ENCODE measurements around the gene ARHGAP1.

The ARHGAP1 gene

GRCh38 chr11:46632502-46632901, 67.9 kb downstream of the ARHGAP1 start:
- TF ChIP-seq, protein P1, sequence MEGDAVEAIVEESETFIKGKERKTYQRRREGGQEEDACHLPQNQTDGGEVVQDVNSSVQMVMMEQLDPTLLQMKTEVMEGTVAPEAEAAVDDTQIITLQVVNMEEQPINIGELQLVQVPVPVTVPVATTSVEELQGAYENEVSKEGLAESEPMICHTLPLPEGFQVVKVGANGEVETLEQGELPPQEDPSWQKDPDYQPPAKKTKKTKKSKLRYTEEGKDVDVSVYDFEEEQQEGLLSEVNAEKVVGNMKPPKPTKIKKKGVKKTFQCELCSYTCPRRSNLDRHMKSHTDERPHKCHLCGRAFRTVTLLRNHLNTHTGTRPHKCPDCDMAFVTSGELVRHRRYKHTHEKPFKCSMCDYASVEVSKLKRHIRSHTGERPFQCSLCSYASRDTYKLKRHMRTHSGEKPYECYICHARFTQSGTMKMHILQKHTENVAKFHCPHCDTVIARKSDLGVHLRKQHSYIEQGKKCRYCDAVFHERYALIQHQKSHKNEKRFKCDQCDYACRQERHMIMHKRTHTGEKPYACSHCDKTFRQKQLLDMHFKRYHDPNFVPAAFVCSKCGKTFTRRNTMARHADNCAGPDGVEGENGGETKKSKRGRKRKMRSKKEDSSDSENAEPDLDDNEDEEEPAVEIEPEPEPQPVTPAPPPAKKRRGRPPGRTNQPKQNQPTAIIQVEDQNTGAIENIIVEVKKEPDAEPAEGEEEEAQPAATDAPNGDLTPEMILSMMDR (IDR thresholded peaks at IDR 0.05; ENCODE audit: poor library complexity, severe bottlenecking) = no peak
- ATAC-seq (ENCODE audit: low read depth) (no peak), DNase-seq (ENCODE audit: low spot score) (no peak)
- no peaks in the 10 kb centered on the region for H3K27me3 ChIP-seq (ENCODE audit: insufficient read depth, poor library complexity, severe bottlenecking)
- no peak overlapping the region for H3K27ac ChIP-seq (ENCODE audit: poor library complexity, severe bottlenecking)
- peaks cover 24% of the 10 kb centered on the region for H3K36me3 ChIP-seq (ENCODE audit: low read depth)
- H3K4me1 ChIP-seq (ENCODE audit: insufficient read depth, poor library complexity, severe bottlenecking) = no peaks in the 10 kb centered on the region
- H3K9me3 ChIP-seq (ENCODE audit: severe bottlenecking) = no peaks in the 10 kb centered on the region
- H3K4me3 ChIP-seq (ENCODE audit: severe bottlenecking) = no peak overlapping the region

GRCh38 chr11:46631676-46632075, 68.7 kb downstream of the ARHGAP1 start:
- H3K9me3 ChIP-seq (ENCODE audit: severe bottlenecking) = no peaks in the 10 kb centered on the region
- no peak for ATAC-seq (ENCODE audit: low read depth)
- H3K27me3 ChIP-seq (ENCODE audit: insufficient read depth, poor library complexity, severe bottlenecking) = no peaks in the 10 kb centered on the region
- DNase-seq (ENCODE audit: low spot score) = no peak
- peaks cover 29% of the 10 kb centered on the region for H3K36me3 ChIP-seq (ENCODE audit: low read depth)
- no peaks in the 10 kb centered on the region for H3K4me1 ChIP-seq (ENCODE audit: insufficient read depth, poor library complexity, severe bottlenecking)
- no peak overlapping the region for H3K27ac ChIP-seq (ENCODE audit: poor library complexity, severe bottlenecking)
- TF ChIP-seq, protein P1 (IDR thresholded peaks at IDR 0.05; ENCODE audit: poor library complexity, severe bottlenecking) = no peak
- no peak overlapping the region for H3K4me3 ChIP-seq (ENCODE audit: severe bottlenecking)

DNA sequence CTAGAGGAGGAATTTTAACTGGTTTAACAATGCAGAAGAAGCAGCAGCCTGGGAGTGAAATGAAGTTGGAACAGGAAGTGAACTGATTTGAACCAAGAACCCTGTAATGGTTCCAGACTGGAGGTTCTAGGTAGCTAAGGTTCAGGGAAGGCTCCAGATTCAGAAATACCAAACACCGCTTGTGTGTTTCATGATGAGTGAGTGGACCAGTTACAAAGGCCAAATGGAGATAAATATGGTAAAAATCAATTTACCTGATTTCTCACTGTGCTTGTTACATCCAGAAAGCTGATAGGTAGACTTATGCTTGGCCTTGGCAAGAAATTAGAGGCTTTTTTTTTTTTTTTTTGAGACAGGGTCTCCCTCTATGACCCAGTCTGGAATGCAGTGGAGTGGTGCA, 70.2 kb downstream of the ARHGAP1 start:
- Histone ChIP-seq H3K27ac (ENCODE audit: poor library complexity, severe bottlenecking) (no peak overlapping the region), H3K27me3 (ENCODE audit: insufficient read depth, poor library complexity, severe bottlenecking) (no peaks in the 10 kb centered on the region), H3K4me1 (ENCODE audit: insufficient read depth, poor library complexity, severe bottlenecking) (no peaks in the 10 kb centered on the region), H3K36me3 (ENCODE audit: low read depth) (peaks cover 44% of the 10 kb centered on the region), H3K9me3 (ENCODE audit: severe bottlenecking) (no peaks in the 10 kb centered on the region), H3K4me3 (ENCODE audit: severe bottlenecking) (no peak overlapping the region)
- ATAC-seq (ENCODE audit: low read depth) = no peak
- no peak for DNase-seq (ENCODE audit: low spot score)
- TF ChIP-seq, protein P1 (IDR thresholded peaks at IDR 0.05; ENCODE audit: poor library complexity, severe bottlenecking) = no peak

GRCh38 chr11:46628961-46629360, 71.5 kb downstream of the ARHGAP1 start:
- DNase-seq (ENCODE audit: low spot score) = no peak
- ATAC-seq (ENCODE audit: low read depth) = no peak
- Histone ChIP-seq H3K36me3 (ENCODE audit: low read depth) (peaks cover 53% of the 10 kb centered on the region), H3K27ac (ENCODE audit: poor library complexity, severe bottlenecking) (no peak overlapping the region), H3K4me3 (ENCODE audit: severe bottlenecking) (no peak overlapping the region), H3K4me1 (ENCODE audit: insufficient read depth, poor library complexity, severe bottlenecking) (no peaks in the 10 kb centered on the region), H3K27me3 (ENCODE audit: insufficient read depth, poor library complexity, severe bottlenecking) (no peaks in the 10 kb centered on the region), H3K9me3 (ENCODE audit: severe bottlenecking) (no peaks in the 10 kb centered on the region)
- TF ChIP-seq, protein P1 (IDR thresholded peaks at IDR 0.05; ENCODE audit: poor library complexity, severe bottlenecking) = no peak
